HG03439 (cell line): ENCODE measurements around the gene RAD9A.

ENCODE experiments used
- ATAC-seq: cut with Tn5 transposase; IDR thresholded peaks from one replicate; pipeline ENCODE4 v1.9.1; 2021; ENCODE audit warnings: mild to moderate bottlenecking, moderate library complexity; ENCODE audit not compliant: unreplicated experiment

RAD9A gene

DNA sequence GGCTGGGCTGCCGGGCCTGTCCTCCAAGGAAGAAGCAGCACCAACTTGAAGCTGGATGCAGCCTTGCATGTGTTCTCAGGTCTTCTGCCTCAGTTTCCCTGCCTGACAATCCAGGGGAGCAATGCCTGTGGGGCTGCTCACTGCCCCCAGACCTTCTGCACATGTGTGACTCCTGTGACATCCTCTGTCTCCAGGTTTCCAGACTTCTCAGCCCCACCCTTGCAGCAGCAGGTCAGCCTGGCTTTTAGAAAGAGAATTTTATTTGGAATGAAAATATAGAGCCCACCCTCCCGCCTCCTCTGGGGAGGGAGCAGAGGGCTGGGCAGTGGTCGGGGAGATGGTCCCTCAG is 46.0 kb downstream of the RAD9A start:
- ATAC-seq = no peak

- ATAC-seq = no peak
Observed at GRCh38 chr11:67438158-67438902, 46.5 kb downstream of the RAD9A start.

GRCh38 chr11:67439321-67440228 is 47.8 kb downstream of the RAD9A start:
- ATAC-seq = no peak

- ATAC-seq = no peak
Observed at GRCh38 chr11:67440229-67441097, 48.7 kb downstream of the RAD9A start.

GRCh38 chr11:67441098-67441563 is 49.3 kb downstream of the RAD9A start:
- no peak for ATAC-seq

DNA sequence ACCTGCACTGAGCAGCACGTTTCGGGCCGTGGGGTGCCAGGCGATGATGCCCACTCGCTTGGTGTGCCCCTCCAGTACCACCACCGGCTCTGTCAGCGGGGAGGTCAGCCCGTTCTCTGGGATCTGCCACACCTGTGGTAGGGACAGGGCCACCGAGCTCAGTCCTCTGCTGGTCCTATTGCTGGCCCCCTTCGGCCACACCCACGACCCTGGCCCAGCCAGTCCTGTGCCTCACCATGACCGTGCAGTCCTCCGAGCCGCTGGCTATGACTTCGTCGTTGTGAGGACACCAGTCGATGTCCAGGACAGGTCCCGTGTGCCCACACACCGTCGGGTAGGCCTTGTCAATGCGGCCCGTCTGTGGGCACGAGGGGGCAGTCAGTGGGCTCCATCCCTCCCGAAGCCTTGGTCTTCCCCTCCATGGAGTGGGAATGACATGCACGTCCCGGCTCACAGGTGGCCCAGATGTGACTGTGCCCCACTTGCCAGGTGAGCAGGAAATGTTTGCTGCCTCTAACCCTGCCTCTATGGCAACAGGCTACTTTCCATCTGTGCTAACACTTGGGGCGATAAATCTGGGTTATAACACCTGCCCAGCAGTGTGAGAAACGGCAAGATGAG is 50.1 kb downstream of the RAD9A start:
- no peak for ATAC-seq

DNA sequence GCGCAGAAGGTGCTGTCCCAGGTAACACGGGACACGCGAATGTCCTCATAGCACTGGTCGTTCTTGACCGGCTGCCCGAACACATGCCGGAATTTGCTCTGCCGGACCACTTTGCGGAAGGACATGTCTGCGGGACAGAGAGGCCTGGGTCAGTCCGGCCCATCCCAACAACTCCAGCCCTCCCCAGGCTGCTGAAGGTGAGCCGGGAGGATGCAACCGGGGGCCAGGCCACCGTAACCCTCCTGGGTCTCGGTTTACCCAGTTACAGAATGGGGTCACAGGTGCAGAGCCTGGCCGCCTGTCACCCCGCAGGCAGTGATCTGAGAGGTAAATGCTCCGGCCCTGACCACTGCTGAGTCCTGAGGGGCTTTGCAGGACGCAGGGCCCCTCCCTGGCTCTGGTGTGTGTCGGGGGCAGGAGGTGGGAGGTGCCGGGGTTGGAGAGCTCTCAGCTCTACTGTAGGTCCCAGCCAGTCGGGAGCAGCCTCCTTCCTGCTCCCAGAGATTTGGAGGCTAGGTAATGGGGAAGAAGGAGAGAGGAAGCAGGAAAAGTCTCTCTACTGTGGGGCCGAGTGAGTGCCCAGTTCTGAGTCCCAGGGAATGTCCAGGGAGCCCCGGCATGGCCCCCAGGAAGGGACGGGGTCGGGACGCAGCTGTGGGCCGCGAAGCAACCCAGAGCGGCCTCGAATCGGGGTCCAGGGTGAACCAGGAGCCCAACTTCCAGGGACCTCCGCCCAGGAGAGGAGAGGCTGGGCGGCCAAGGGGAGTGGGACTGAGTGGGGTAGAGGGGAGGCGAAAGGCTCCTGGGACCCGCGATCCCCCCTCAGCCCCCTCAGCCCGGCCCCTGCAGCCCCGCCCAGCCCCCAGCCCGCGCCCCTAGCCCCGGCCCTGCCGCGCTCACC is 51.0 kb downstream of the RAD9A start:
- no peak for ATAC-seq

- no peak for ATAC-seq
Observed at GRCh38 chr11:67445515-67445914, 53.7 kb downstream of the RAD9A start.
